HCT116 (cell line): Measurements from ENCODE around the gene NDUFB6. TPM values are rescaled to one million over a fixed set of nuclear protein-coding genes. Genes with fewer than 3 reads are reported as not detected.

Source experiments
- ATAC-seq: fragments of 200-7000 bp; cut with Tn5 transposase; 2 replicates; pipeline ENCODE4 v1.9.1; 2020; ENCODE audit warnings: mild to moderate bottlenecking, moderate library complexity
- BruUV-seq: library from RNA; stranded (reverse); fragments of 400-500 nt; replicated peaks from 2 replicates; lab custom pipeline; 2021; lab: Mats Ljungman, UMichigan
- CTCF ChIA-PET: fragments of 300-600 bp; sonication (Branson Sonifier 250); formaldehyde crosslinking; loops from one replicate; lab custom pipeline; 2021; ENCODE audit warnings: antibody characterized with exemption; lab: Charles Lee
- POLR2A ChIA-PET: fragments of 300-600, 350-600 bp; sonication (Branson Sonifier 250); formaldehyde crosslinking; loops from one replicate; lab custom pipeline; 2021; ENCODE audit warnings: antibody characterized with exemption; lab: Charles Lee
- RAD21 ChIA-PET, 2 experiments: fragments of 300-600 bp; sonication (Branson Sonifier 250); formaldehyde crosslinking; loops; one replicate each; lab custom pipeline; 2023; ENCODE audit warnings: low total read pairs in 2 of 2; ENCODE audit not compliant: uncharacterized antibody in 2 of 2, unreplicated experiment in 2 of 2, low non-redundant PET in 1 of 2; lab: Charles Lee
- DNase-seq: peaks from one replicate; pipeline ENCODE4 v3.0.0-alpha.2; 2010; ENCODE audit warnings: low read depth, low spot score
- H2AFZ ChIP-seq: fragments of 200-600 bp; shearing (Covaris generic), sonication (generic); 2 replicates; pipeline ENCODE4 v1.6.1; 2017; ENCODE audit warnings: low read depth, mixed run types, mixed read lengths, antibody characterized with exemption, low read length; ENCODE audit not compliant: poor library complexity, severe bottlenecking
- H3K27ac ChIP-seq: 2 replicates; pipeline ENCODE4 v1.5.1; 2012; ENCODE audit warnings: low read depth, low read length
- H3K27me3 ChIP-seq: fragments of 200-600 bp; sonication (generic); 2 replicates; pipeline ENCODE4 v1.6.1; 2016; ENCODE audit warnings: mixed run types, low read length, mixed read lengths; ENCODE audit not compliant: insufficient read depth
- H3K36me3 ChIP-seq, 2 experiments: fragments of 200-500 bp in 1 of 2; fragments of 200-600 bp in 1 of 2; sonication (Bioruptor generic) in 1 of 2; sonication (generic) in 1 of 2; 2 replicates each; pipeline versions ENCODE4 v1.5.1 to v1.6.1; 2014 to 2016; ENCODE audit warnings: low read length in 2 of 2, inconsistent platforms in 1 of 2, mixed read lengths in 1 of 2, mixed run types in 1 of 2; ENCODE audit not compliant: insufficient read depth in 2 of 2, control insufficient read depth in 1 of 2
- H3K4me1 ChIP-seq, 2 experiments: fragments of 200-600 bp in 1 of 2; sonication (generic) in 1 of 2; 2 replicates each; pipeline versions ENCODE4 v1.5.1 to v1.6.1; 2012 to 2017; ENCODE audit warnings: low read length in 2 of 2, inconsistent platforms in 1 of 2, mild to moderate bottlenecking in 1 of 2, mixed read lengths in 1 of 2, mixed run types in 1 of 2, moderate library complexity in 1 of 2; ENCODE audit not compliant: insufficient read depth in 2 of 2, control insufficient read depth in 1 of 2
- H3K4me2 ChIP-seq: fragments of 200-600 bp; sonication (generic); 2 replicates; pipeline ENCODE4 v1.6.1; 2017; ENCODE audit warnings: mixed run types, low read length, mixed read lengths
- H3K4me3 ChIP-seq, 2 experiments: fragments of 200-600 bp in 1 of 2; sonication (generic) in 1 of 2; replicated peaks in 1 of 2; 2 replicates each; pipeline ENCODE4 v1.5.1; 2011 to 2016; ENCODE audit warnings: low read length in 2 of 2, control low read depth in 1 of 2, low read depth in 1 of 2, mild to moderate bottlenecking in 1 of 2, mixed read lengths in 1 of 2, mixed run types in 1 of 2
- H3K79me2 ChIP-seq: fragments of 200-600 bp; sonication (generic); 2 replicates; pipeline ENCODE4 v1.6.1; 2017; ENCODE audit warnings: mild to moderate bottlenecking, mixed run types, low read length, moderate library complexity, mixed read lengths; ENCODE audit not compliant: insufficient read depth
- H3K9ac ChIP-seq: fragments of 200-600 bp; sonication (generic); 2 replicates; pipeline ENCODE4 v1.6.1; 2016; ENCODE audit warnings: low read length, mixed read lengths
- H3K9me2 ChIP-seq: fragments of 200-600 bp; sonication (generic), shearing (Covaris generic); 2 replicates; pipeline ENCODE4 v1.6.1; 2017; ENCODE audit warnings: mixed run types, mild to moderate bottlenecking, moderate library complexity; ENCODE audit not compliant: insufficient read depth
- H3K9me3 ChIP-seq, 2 experiments: fragments of 200-500 bp in 1 of 2; fragments of 200-600 bp in 1 of 2; sonication (Bioruptor generic) in 1 of 2; sonication (generic) in 1 of 2; 2 replicates each; pipeline ENCODE4 v1.6.1; 2014 to 2017; ENCODE audit warnings: low read length in 2 of 2, mixed read lengths in 2 of 2, inconsistent platforms in 1 of 2, low read depth in 1 of 2, mild to moderate bottlenecking in 1 of 2, mixed run types in 1 of 2, moderate library complexity in 1 of 2; ENCODE audit not compliant: control insufficient read depth in 1 of 2, insufficient read depth in 1 of 2
- H4K20me1 ChIP-seq: fragments of 200-600 bp; sonication (generic), shearing (Covaris generic); 2 replicates; pipeline ENCODE4 v1.6.1; 2017; ENCODE audit warnings: mixed run types, mild to moderate bottlenecking, moderate library complexity; ENCODE audit not compliant: insufficient read depth
- ATF3 ChIP-seq: IDR thresholded peaks from 2 replicates; pipeline ENCODE4 v1.6.1; 2012
- CBX3 ChIP-seq: IDR thresholded peaks from 2 replicates; pipeline ENCODE4 v1.6.1; 2012; ENCODE audit warnings: low read depth
- CEBPB ChIP-seq: IDR thresholded peaks from 2 replicates; pipeline ENCODE4 v1.6.1; 2012; ENCODE audit warnings: low read depth
- CTCF ChIP-seq, 3 experiments: fragments of 200-600 bp in 1 of 3; sonication (generic) in 1 of 3; IDR thresholded peaks in 2 of 3; conservative IDR thresholded peaks in 1 of 3; 2 replicates each; pipeline ENCODE4 v1.5.1; 2012 to 2017; ENCODE audit warnings: low read depth in 2 of 3, low read length in 2 of 3, antibody characterized with exemption in 1 of 3, borderline replicate concordance in 1 of 3, control low read depth in 1 of 3, mild to moderate bottlenecking in 1 of 3, mixed read lengths in 1 of 3, mixed run types in 1 of 3, moderate library complexity in 1 of 3; ENCODE audit not compliant: insufficient read depth in 1 of 3
- EGR1 ChIP-seq: IDR thresholded peaks from 2 replicates; pipeline ENCODE4 v1.6.1; 2012; ENCODE audit warnings: low read depth
- ELF1 ChIP-seq: IDR thresholded peaks from 2 replicates; pipeline ENCODE4 v1.6.1; 2012; ENCODE audit warnings: low read depth, borderline replicate concordance
- EZH2 ChIP-seq: fragments of 200-600 bp; sonication (generic); IDR thresholded peaks from 2 replicates; pipeline ENCODE4 v1.6.1; 2017; ENCODE audit warnings: antibody characterized with exemption, mixed run types
- FOSL1 ChIP-seq: IDR thresholded peaks from 2 replicates; pipeline ENCODE4 v1.6.1; 2012; ENCODE audit warnings: low read depth
- JUND ChIP-seq: IDR thresholded peaks from 2 replicates; pipeline ENCODE4 v1.6.1; 2012
- POLR2A ChIP-seq: IDR thresholded peaks from 2 replicates; pipeline ENCODE4 v1.7.0; 2011; ENCODE audit warnings: borderline replicate concordance; ENCODE audit not compliant: insufficient read depth, insufficient read length; ENCODE audit errors: extremely low read depth
- POLR2AphosphoS5 ChIP-seq: IDR thresholded peaks from 2 replicates; pipeline ENCODE4 v1.6.1; 2011; ENCODE audit warnings: mild to moderate bottlenecking, low read depth, low read length, moderate library complexity
- RAD21 ChIP-seq: IDR thresholded peaks from 2 replicates; pipeline ENCODE4 v1.6.1; 2012; ENCODE audit warnings: low read depth, mild to moderate bottlenecking
- SP1 ChIP-seq: IDR thresholded peaks from 2 replicates; pipeline ENCODE4 v1.6.1; 2012; ENCODE audit warnings: low read depth
- TCF7L2 ChIP-seq: IDR thresholded peaks from 2 replicates; pipeline ENCODE4 v1.7.0; 2011; ENCODE audit warnings: borderline replicate concordance, inconsistent platforms; ENCODE audit not compliant: insufficient read depth, insufficient read length; ENCODE audit errors: extremely low read depth
- ZFX ChIP-seq: fragments of 450-650 bp; IDR thresholded peaks from 2 replicates; pipeline ENCODE4 v1.6.1; 2017
- intact Hi-C: fragments of 100-400 bp; cut with micrococcal nuclease; formaldehyde crosslinking; loops from 2 replicates; pipeline ENCODE4 v1.10.0; 2022
- total RNA-seq: library from RNA; stranded (reverse); gene quantifications from one replicate; pipeline ENCODE4 v1.2.1, GENCODE V29; 2021; ENCODE audit not compliant: unreplicated experiment
- TF ChIP-seq, protein P1 (sequence below): IDR thresholded peaks from 2 replicates; pipeline ENCODE4 v1.6.1; 2012
- TF ChIP-seq, protein P2 (sequence below): IDR thresholded peaks from 2 replicates; pipeline ENCODE4 v1.6.1; 2012; ENCODE audit warnings: low read depth
- TF ChIP-seq, protein P3 (sequence below): IDR thresholded peaks from 2 replicates; pipeline ENCODE4 v1.6.1; 2011; ENCODE audit warnings: mild to moderate bottlenecking, low read length, moderate library complexity; ENCODE audit not compliant: insufficient replicate concordance; ENCODE audit errors: extremely low read depth

Gene NDUFB6
- total RNA-seq, 1 experiment from 2014 or later: 68.9 TPM

- Histone ChIP-seq H3K4me1 (peaks cover 11 to 22% of the 10 kb centered on the region in 2 experiments; a peak in 3 of 4 replicates), H3K27me3 (no peaks in the 10 kb centered on the region), H3K27ac (peak within 1 kb of the TSS; percentile 76), H4K20me1 (no peaks in the 10 kb centered on the region), H3K36me3 (no peaks in the 10 kb centered on the region), H2AFZ (peak within 1 kb of the TSS; percentile 82), H3K9me3 (no peaks in the 10 kb centered on the region), H3K79me2 (peaks cover 21% of the 10 kb centered on the region), H3K9me2 (no peaks in the 10 kb centered on the region), H3K4me2 (peak within 1 kb of the TSS; percentile 97), H3K4me3 (peak within 1 kb of the TSS; percentile 76 to 81), H3K9ac (peak within 1 kb of the TSS; percentile 78)
- ChIA-PET CTCF (interaction anchor here (0.7 to 3.3 kb wide), 12 partner anchors 9 to 147 kb away, joined by 3 to 62 read pairs (median 6); partner anchors contain the start of genes ACO1 and TOPORS), RAD21 (interaction anchor here (0.9 to 1.5 kb wide), 5 partner anchors 26 to 147 kb away, joined by 3 to 8 read pairs (median 4); partner anchors contain the start of genes ACO1 (in 1 of the 2) and SMIM27 (in 1 of the 2)), POLR2A (interaction anchor here (1.1 to 1.4 kb wide), 2 partner anchors 10 to 147 kb away, joined by 3 to 5 read pairs; no protein-coding TSS in a partner anchor)
- ATAC-seq: peak; percentile 86
- peak; percentile 85 for DNase-seq
- no TSS peak for BruUV-seq
- intact Hi-C loops: loop anchor here (1.0 to 2.0 kb wide), 3 partner anchors 47 to 147 kb away; partner anchors contain the start of genes ACO1 and NDUFB6
- no peak for TF ChIP-seq CEBPB
- no peak for TF ChIP-seq POLR2A
- TF ChIP-seq POLR2AphosphoS5: peak; percentile 79
- peak; percentile 73 for TF ChIP-seq RAD21
- peak; percentile 13 for TF ChIP-seq TCF7L2
- peak; percentile 32; the same call in 1 of the 2 replicates for TF ChIP-seq JUND
- no peak for TF ChIP-seq ZFX
- no peak for TF ChIP-seq CBX3
- peak; percentile 49 to 59 (median 50); a peak in 5 of 6 replicates for TF ChIP-seq CTCF (IDR thresholded peaks at IDR 0.05 in 2 of 3, conservative IDR thresholded peaks at IDR 0.05 in 1 of 3; ENCODE audit: borderline replicate concordance in 1 of 3, insufficient read depth in 1 of 3, low read depth in 2 of 3, low read length in 2 of 3)
- TF ChIP-seq, protein P1, sequence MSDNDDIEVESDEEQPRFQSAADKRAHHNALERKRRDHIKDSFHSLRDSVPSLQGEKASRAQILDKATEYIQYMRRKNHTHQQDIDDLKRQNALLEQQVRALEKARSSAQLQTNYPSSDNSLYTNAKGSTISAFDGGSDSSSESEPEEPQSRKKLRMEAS: peak; percentile 47; the same call in 1 of the 2 replicates
- TF ChIP-seq, protein P2, sequence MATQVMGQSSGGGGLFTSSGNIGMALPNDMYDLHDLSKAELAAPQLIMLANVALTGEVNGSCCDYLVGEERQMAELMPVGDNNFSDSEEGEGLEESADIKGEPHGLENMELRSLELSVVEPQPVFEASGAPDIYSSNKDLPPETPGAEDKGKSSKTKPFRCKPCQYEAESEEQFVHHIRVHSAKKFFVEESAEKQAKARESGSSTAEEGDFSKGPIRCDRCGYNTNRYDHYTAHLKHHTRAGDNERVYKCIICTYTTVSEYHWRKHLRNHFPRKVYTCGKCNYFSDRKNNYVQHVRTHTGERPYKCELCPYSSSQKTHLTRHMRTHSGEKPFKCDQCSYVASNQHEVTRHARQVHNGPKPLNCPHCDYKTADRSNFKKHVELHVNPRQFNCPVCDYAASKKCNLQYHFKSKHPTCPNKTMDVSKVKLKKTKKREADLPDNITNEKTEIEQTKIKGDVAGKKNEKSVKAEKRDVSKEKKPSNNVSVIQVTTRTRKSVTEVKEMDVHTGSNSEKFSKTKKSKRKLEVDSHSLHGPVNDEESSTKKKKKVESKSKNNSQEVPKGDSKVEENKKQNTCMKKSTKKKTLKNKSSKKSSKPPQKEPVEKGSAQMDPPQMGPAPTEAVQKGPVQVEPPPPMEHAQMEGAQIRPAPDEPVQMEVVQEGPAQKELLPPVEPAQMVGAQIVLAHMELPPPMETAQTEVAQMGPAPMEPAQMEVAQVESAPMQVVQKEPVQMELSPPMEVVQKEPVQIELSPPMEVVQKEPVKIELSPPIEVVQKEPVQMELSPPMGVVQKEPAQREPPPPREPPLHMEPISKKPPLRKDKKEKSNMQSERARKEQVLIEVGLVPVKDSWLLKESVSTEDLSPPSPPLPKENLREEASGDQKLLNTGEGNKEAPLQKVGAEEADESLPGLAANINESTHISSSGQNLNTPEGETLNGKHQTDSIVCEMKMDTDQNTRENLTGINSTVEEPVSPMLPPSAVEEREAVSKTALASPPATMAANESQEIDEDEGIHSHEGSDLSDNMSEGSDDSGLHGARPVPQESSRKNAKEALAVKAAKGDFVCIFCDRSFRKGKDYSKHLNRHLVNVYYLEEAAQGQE: no peak
- TF ChIP-seq EZH2: no peak
- peak; percentile 60 for TF ChIP-seq SP1
- TF ChIP-seq, protein P3, sequence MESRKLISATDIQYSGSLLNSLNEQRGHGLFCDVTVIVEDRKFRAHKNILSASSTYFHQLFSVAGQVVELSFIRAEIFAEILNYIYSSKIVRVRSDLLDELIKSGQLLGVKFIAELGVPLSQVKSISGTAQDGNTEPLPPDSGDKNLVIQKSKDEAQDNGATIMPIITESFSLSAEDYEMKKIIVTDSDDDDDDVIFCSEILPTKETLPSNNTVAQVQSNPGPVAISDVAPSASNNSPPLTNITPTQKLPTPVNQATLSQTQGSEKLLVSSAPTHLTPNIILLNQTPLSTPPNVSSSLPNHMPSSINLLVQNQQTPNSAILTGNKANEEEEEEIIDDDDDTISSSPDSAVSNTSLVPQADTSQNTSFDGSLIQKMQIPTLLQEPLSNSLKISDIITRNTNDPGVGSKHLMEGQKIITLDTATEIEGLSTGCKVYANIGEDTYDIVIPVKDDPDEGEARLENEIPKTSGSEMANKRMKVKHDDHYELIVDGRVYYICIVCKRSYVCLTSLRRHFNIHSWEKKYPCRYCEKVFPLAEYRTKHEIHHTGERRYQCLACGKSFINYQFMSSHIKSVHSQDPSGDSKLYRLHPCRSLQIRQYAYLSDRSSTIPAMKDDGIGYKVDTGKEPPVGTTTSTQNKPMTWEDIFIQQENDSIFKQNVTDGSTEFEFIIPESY: no peak
- TF ChIP-seq ATF3: no peak
- TF ChIP-seq EGR1: 0 out of 2 replicates have a peak, but pooled peaks have one; percentile 41
- TF ChIP-seq FOSL1: 0 out of 2 replicates have a peak, but pooled peaks have one; percentile 8
- no peak for TF ChIP-seq ELF1
Observed at GRCh38 chr9:32526041-32526706, 46.8 kb downstream of the NDUFB6 start, which contains the start of gene RIGI. Gene RIGI (minus strand): TSS chr9:32526196. CDS start chr9:32526166, 30 bp downstream.
